ENCODE data around the gene PABPC1L2B.
"Not testable (repeated sequence)": the region's sequence is repeated elsewhere in the genome, so short reads cannot be mapped to it uniquely, and the experiment has no call there.

PABPC1L2B gene

DNA sequence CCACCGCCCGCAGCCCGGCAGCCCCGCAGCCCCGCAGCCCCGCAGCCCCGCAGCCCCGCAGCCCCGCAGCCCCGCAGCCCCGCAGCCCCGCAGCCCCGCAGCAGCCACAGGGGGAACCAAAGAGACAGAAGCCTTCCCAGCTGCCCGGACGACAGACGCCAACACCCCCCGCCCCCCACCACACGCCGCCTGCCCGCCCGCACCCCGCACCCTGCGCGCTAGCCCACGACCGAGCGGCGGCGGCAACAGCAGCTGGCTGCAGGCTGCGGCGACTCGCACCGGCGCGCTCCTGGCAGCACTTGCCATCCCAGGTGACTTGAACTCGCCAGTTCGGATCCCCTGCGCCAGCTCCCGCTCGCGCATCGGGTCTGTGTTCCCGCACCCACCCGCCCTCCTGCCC lies at the start of gene PABPC1L2B:
TSS of gene PABPC1L2B (plus strand) at position 207 of the 400 bp plus-strand sequence. CDS start 704 bp downstream, outside the sequence.
- not testable (repeated sequence) for DNase-seq

DNA sequence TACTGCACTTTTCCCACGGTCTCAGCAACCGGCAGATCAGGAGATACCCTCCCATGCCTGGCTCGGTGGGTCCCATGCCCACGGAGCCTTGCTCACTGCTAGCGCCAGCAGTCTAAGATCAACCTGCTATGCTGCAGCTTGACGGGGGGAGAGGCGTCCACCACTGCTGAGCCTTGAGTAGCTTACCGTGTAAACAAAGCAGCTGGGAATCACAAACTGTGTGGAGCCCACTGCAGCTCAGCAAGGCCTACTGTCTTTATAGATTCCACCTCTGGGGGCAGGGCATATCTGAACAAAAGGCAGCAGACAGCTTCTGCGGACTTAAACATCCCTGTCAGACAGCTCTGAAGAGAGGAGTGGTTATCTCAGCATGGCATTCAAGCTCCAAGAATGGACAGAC lies 42.8 kb upstream of the PABPC1L2B start:
- not testable (repeated sequence) for DNase-seq

DNA sequence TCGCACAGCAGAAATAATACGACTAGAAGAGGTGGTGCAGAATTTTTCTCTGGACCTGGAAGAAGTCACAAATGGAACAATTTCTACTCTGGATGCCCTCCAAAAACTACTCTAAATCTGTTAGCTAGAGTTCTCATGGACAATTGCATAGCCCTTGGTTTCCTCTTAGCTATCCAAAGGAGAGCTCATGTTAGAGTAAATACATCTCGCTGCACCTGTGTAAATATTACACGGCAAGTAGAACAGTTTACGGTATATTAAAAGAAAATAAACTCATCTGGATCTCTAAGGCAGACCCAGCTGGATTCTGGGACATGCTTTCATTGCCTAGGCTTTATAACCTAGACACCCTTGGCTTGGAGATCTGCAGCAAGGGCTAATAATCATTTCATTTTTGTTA lies 30.9 kb upstream of the PABPC1L2B start:
- not testable (repeated sequence) for DNase-seq

DNA sequence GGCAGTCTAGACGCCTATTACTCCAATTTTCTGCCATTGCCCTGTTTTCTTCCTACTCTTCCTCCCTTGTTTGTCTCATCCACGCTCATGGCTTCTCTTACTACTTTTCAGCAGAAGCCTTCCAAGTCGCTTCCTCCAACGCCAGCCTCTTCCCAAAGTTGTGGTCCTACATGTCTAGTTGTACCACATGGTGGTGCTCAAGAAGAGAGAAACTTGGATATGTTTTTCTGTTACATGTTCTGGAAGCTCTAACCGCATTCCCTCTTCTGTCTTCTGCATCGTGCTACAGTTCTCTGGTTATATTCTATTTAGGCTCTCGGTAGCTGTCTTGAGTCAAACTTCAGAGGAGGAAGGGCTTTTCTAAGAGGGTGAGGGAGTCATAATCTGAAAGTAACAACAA lies 27.9 kb upstream of the PABPC1L2B start:
- DNase-seq, result not testable (repeated sequence)

DNA sequence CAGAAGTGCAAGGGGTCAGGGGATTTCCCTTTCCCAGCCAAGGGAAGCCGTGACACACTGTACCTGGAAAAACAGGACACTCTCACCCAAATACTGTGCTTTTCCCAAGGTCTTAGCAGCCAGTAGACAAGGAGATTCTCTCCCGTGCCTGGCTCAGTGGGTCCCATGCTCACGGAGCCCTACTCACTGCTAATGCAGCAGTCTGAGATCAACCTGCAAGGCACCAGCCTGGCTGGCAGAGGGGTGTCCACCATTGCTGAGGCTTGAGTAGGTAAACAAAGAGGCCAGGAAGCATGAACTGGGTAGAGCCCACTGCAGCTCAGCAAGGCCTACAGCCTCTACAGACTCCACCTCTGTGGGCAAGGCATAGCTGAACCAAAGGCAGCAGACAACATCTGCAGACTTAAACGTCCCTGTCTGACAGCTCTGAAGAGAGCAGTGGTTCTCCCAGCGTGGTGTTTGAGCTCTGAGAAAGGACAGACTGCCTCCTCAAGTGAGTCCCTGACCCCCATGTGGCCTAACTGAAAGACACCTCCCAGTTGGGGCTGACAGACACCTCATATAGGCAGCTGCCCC lies 21.8 kb upstream of the PABPC1L2B start:
- not testable (repeated sequence) for DNase-seq

DNA sequence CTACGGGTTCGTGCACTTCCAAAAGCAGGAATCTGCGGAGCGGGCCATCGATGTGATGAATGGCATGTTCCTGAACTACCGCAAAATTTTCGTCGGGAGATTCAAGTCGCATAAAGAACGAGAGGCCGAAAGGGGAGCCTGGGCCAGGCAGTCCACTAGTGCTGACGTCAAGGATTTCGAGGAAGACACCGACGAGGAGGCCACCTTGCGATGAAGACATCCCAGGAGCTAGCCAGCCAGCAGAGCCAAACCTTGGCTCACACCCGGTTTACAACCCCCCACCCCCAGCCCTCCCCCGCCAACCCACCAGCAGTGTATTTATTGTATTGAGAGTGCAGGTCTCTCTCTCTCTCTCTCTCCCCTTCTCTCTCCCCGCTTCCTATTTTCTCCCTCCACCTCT lies 1.3 kb downstream of the PABPC1L2B start:
- DNase-seq, result not testable (repeated sequence)

DNA sequence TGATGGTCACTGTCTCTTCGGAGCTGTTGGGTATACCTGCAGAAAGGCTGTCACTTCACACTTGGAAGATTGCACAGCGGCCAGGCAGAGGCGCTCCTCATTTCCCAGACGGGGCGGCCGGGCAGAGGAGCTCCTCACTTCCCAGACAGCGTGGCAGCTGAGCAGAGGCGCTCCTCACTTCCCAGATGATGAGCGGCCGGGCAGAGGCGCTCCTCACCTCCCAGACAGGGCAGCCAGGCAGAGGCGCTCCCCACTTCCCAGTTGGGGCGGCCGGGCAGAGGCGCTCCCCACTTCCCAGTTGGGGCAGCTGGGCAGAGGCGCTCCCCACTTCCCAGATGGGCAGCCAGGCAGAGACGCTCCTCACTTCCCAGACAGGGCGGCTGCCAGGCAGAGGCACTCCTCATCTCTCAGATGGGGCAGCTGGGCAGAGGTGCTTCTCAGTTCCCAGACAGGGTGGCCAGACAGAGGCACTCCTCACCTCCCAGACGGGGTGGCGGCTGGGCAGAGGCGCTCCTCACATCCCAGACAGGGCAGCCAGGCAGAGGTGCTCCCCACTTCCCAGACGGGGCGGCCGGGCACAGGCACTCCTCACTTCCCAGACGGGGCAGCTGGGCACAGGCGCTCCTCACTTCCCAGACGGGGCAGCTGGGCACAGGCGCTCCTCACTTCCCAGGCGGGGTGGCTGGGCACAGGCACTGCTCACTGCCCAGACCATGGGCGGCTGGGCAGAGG lies 18.8 kb downstream of the PABPC1L2B start:
- no peak for DNase-seq

GRCh38 chrX:73022093-73022445 lies 19.3 kb downstream of the PABPC1L2B start:
- DNase-seq, result not testable (repeated sequence)

GRCh38 chrX:73028876-73029275 lies 26.1 kb downstream of the PABPC1L2B start:
- no peak for DNase-seq
